GM18502 (cell line): ENCODE data around the gene PSMB5.
A peak's percentile ranks its signal among the peaks of the same experiment; 100 is the strongest.

ENCODE experiments used
- ATAC-seq: cut with Tn5 transposase; IDR thresholded peaks from one replicate; pipeline ENCODE4 v1.9.1; 2021; ENCODE audit warnings: mild to moderate bottlenecking; ENCODE audit not compliant: unreplicated experiment, poor library complexity

Gene PSMB5

DNA sequence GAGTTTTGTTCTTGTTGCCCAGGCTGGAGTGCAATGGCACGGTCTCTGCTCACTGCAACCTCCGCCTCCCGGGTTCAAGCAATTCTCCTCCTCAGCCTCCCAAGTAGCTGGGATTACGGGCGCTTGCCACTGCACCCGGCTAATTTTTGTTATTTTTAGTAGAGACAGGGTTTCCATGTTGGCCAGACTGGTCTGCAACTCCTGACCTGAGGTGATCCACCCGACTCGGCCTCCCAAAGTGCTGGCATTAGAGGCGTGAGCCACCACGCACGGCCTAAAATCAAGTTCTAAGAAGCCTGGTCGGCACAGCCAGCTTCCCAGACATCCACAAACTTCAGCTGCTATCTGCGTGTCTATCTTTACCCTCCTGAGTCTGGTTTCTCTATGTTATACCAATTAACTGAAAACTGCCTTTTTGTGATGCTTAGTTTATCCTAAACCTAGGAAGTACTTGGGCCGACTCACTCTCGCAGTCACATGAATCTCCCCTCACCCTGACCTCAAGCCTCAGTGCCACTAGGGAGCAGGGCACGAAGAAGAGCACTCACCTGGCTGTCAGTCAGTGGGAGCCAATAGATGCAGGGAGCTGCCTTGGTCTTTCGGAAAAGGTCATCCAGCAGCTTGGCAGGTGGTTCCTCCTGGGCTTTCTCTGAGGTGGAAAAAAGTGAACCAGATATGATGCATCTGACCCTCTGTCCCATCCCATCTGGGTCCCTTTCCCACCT is 26.0 kb upstream of the PSMB5 start:
- ATAC-seq = no peak

- no peak for ATAC-seq
These were observed 24.2 kb upstream of the PSMB5 start for GRCh38 chr14:23058654-23059504.

- peak; percentile 75 for ATAC-seq
These were observed 23.3 kb upstream of the PSMB5 start for GRCh38 chr14:23057757-23058653.

- peak; percentile 57 for ATAC-seq
These were observed 22.5 kb upstream of the PSMB5 start, which contains the start of gene CDH24 for GRCh38 chr14:23056956-23057756. Gene CDH24 (minus strand): TSS chr14:23057520. CDS start chr14:23055733, 1,787 bp downstream.

GRCh38 chr14:23056145-23056955 is 21.6 kb upstream of the PSMB5 start:
- ATAC-seq = peak; percentile 57

- ATAC-seq = no peak
These were observed 21.0 kb upstream of the PSMB5 start for GRCh38 chr14:23055621-23056144.

GRCh38 chr14:23055147-23055550 is 20.4 kb upstream of the PSMB5 start:
- ATAC-seq = no peak

GRCh38 chr14:23054000-23054811 is 19.5 kb upstream of the PSMB5 start:
- ATAC-seq = no peak

DNA sequence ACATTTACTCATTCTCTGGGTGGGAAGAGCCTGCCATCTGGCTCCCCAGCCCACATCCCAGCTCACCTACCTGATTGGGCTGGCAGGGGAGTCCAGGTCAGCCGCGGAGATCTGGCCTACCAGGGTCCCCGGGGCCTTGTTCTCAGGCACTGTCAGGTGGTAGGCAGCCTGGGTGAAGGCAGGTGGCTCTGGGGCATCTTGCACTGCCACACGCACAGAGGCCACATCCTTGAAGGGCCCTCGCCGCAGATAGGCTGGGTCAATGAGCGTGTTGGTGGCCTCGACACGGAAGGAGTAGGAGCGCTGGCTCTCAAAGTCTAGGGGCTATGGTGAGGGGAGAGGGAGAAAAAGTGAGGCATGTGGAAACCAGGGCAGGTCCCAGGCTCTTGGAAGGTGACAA is 18.7 kb upstream of the PSMB5 start:
- no peak for ATAC-seq

DNA sequence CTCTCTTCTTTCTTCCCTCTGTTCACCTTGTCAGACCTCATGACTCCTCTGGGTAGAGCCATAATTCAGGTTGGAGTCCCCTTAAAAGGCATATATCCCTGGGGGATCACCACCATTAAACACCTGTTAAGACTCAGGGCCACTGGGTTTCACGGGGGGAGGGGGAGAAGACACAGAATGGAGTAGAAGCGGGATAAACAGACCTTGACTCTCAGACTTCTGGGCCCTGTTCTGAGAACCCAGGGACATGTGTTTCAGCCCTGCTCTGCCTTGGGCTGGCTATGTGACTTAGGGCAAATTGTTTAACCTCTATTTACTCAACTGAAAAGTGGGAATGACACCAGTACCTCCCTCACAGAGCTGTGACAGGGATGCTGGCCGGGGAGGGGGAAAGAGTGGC is 18.0 kb upstream of the PSMB5 start:
- no peak for ATAC-seq

DNA sequence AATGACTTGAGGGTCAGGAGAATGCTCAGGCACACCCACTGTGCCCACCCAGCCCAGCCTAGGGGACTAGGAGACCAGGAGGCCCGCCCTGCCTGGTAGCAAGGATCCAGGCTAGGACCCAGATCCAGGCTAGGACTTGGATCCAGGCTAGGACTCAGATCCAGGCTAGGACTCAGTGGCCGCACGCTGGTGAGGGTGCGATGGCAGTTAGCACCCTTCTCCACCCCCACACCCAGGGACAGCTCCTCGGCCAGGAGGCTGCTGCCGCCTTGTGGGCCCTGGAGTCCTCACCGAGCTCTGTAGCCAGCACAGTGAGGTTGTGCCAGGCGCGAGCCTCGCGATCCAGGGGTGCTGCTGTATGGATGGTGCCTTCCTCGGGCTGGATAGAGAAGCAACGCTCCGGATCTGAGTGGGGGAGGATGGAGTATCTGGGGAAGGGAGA is 17.5 kb upstream of the PSMB5 start:
- no peak for ATAC-seq

DNA sequence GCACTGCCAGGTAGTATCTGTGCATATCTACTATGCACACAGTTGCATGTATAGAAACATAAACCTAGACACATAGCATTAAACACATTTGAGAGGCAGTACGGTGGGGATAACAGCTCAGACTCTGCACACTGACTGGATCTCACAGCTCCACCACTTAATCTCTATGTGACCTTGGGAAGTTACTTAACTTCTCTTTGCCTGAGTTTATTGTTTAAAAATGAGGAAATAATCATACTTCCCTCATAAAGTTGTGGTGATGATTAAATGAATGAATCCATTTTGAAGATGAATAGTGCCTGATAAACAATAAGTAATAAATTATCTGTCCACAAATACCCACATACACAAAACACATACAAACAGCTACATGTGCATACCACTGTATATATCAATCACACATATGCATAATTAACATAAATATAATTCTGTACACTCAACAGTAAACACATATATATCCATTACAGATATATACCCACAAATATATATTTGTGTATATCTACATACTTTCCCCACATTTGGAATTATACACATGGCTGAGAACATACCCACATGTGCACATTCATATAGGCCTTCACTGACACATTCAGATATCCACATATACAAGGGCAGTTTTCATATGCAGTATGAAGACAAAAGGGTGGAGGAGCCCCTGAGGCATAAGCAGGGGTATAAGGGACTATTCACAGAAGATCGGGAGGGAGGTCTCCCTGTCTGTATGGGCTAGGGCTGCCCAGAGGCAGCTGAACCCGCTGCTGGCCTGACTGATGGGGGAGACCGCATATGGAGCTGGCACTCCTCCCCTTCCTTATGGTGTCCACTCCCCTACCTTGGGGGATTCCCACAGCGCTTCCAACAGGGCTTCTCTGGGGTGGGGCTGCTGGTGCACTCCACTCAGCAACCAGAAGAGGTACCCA is 16.7 kb upstream of the PSMB5 start:
- no peak for ATAC-seq

DNA sequence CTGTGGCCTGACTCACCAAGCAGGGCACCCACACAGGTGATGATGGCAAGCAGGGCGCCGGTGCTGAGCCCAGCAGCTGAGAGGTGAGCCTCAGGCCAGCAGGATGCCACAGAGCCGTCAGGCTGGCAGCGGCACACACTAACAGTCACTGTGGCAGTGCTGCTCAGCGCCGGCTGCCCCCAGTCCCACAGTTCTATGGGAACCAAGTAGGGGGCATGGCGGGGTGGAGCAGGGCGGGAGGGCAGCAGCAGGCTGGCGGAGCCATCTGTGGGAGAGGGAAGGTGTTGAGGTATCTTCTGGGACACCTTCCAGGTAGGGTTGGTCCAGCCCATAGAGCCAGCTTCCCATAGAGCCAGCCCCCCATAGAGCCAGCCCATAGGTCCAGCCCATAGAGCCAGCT is 14.3 kb upstream of the PSMB5 start:
- ATAC-seq = no peak

DNA sequence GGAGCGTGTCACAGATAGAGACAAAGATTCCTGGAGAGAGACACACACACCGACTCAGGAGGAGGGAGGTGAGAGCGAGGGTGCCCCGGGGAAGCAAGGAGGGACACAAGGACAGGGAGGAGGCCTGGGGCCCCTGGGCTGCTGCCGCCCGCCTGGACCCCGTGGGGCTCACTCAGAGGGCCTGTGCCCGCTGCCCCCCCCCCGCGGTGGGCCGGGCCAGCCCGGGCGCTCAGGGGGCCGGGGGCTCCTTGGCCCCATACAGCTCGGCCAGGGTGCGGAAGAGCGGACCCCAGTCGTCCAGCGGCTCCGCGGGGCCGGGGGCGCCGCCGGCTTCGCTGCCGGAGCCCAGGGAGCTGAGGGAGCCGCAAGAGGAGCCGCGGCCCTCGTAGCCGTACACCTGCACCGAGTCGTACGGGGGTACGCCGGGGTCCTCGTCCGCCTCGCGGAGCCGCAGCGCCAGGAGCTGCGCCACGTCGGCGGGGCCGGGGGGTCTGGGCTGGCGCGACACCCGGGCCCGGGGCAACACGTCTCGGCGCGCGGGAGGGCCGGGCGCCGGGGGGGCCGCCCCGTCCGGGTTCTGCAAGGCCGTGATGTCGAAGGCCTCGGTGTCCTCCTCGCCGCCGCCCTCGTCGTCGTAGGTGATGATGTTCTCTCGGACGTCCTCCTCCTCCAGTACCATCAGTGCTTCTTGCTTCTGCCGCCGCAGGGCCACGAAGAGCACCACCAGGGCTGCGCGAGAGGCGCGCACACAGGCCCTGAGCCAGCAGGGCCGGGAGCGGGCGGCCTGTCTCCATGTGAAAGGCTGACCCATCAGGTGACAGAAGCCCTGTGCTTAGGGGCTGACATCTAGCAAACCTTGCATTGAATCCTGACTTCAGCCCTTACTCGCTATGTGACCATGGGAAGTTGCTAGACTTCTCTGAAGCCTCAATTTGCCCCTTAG is 13.3 kb upstream of the PSMB5 start:
- ATAC-seq = no peak

DNA sequence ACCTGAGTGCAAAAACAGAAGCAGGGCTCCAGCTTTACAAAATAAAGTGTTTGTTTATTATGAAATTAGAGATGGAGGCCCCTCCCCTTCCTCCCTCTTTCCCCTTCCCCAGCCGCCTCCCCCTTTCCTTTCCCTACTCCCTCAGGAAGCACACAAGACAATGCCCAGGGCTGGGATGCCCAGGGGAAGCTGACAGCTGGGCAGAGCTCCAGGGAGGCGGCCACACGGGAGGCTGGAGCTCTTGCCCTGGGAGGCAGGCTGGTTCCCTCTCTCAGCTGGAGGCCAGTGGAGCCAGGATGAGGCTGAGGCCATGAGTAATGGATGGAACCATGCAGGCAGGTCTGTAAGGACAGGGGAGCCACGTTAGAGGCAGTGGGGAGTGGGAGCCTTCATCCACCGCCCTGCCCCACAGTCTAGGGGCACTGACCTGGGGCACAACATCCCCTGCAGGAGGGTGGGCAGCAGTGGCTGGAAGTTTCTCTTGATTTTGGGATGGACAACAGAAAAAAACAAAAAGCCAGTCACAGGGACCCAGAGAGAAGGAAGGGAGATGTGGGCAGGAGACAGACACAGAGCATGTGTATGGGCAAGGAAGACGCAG is 12.4 kb upstream of the PSMB5 start:
- no peak for ATAC-seq
